Ishikawa (cell line): Measurements from ENCODE around the gene SPDYE4.

Experiments used
- CEBPB ChIP-seq: IDR thresholded peaks from 2 replicates; pipeline ENCODE4 v1.6.1; 2012
- CREB1 ChIP-seq: IDR thresholded peaks from 2 replicates; pipeline ENCODE4 v1.6.1; 2012; ENCODE audit warnings: low read depth
- EGR1 ChIP-seq: IDR thresholded peaks from 2 replicates; pipeline ENCODE4 v1.6.1; 2012
- EP300 ChIP-seq: IDR thresholded peaks from 2 replicates; pipeline ENCODE4 v1.6.1; 2012; ENCODE audit warnings: borderline replicate concordance
- FOXM1 ChIP-seq: IDR thresholded peaks from 2 replicates; pipeline ENCODE4 v1.6.1; 2012; ENCODE audit warnings: low read depth, borderline replicate concordance
- NFIC ChIP-seq: IDR thresholded peaks from 2 replicates; pipeline ENCODE4 v1.6.1; 2012
- RAD21 ChIP-seq: IDR thresholded peaks from 2 replicates; pipeline ENCODE4 v1.6.1; 2012; ENCODE audit warnings: low read depth
- TAF1 ChIP-seq: IDR thresholded peaks from 2 replicates; pipeline ENCODE4 v1.6.1; 2012; ENCODE audit warnings: low read depth, mild to moderate bottlenecking
- TCF12 ChIP-seq: IDR thresholded peaks from 2 replicates; pipeline ENCODE4 v1.6.1; 2012; ENCODE audit warnings: low read depth
- TEAD4 ChIP-seq: IDR thresholded peaks from 2 replicates; pipeline ENCODE4 v1.6.1; 2012
- YY1 ChIP-seq: IDR thresholded peaks from 2 replicates; pipeline ENCODE4 v1.6.1; 2012; ENCODE audit warnings: low read depth
- ZBTB7A ChIP-seq: IDR thresholded peaks from 2 replicates; pipeline ENCODE4 v1.6.1; 2012; ENCODE audit warnings: low read depth
- TF ChIP-seq, protein P1 (sequence below): IDR thresholded peaks from 2 replicates; pipeline ENCODE4 v1.6.1; 2012
- TF ChIP-seq, protein P2 (sequence below): IDR thresholded peaks from 2 replicates; pipeline ENCODE4 v1.6.1; 2012
- TF ChIP-seq, protein P3 (sequence below): IDR thresholded peaks from 2 replicates; pipeline ENCODE4 v1.6.1; 2012; ENCODE audit warnings: low read depth, mild to moderate bottlenecking

SPDYE4 gene

GRCh38 chr17:8803531-8804420 lies 45.4 kb upstream of the SPDYE4 start:
- TF ChIP-seq RAD21 (0 out of 2 replicates have a peak, but pooled peaks have one; percentile 2), CREB1 (no peak), FOXM1 (no peak)
- TF ChIP-seq, protein P1, sequence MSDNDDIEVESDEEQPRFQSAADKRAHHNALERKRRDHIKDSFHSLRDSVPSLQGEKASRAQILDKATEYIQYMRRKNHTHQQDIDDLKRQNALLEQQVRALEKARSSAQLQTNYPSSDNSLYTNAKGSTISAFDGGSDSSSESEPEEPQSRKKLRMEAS: no peak

- TF ChIP-seq, protein P1: no peak
Measured at GRCh38 chr17:8801135-8801840, 42.9 kb upstream of the SPDYE4 start.

DNA sequence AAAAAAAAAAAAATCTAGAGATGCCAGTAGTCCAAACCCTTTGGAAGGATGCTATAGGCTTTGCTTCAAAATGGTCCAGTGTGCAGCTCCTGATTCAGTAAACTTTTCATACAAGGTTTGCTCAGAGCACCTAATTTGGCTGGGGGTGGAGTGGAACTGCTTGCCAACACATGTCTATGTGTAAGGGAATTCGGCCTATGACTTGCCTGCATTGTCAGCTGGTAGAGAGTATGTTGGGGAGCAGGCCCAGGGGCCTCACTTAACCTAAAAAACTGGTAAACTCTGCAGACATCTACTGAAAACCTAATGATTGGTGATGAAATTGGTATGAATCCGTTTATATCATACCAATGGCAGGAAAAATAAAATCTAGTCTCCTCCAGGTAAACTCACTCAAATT lies 42.3 kb upstream of the SPDYE4 start:
- TF ChIP-seq TEAD4 (no peak), FOXM1 (no peak)

- TF ChIP-seq TCF12: no peak
- no peak for TF ChIP-seq YY1
- TF ChIP-seq CREB1: no peak
- no peak for TF ChIP-seq RAD21
- TF ChIP-seq, protein P2, sequence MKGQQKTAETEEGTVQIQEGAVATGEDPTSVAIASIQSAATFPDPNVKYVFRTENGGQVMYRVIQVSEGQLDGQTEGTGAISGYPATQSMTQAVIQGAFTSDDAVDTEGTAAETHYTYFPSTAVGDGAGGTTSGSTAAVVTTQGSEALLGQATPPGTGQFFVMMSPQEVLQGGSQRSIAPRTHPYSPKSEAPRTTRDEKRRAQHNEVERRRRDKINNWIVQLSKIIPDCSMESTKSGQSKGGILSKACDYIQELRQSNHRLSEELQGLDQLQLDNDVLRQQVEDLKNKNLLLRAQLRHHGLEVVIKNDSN: no peak
- TF ChIP-seq, protein P3, sequence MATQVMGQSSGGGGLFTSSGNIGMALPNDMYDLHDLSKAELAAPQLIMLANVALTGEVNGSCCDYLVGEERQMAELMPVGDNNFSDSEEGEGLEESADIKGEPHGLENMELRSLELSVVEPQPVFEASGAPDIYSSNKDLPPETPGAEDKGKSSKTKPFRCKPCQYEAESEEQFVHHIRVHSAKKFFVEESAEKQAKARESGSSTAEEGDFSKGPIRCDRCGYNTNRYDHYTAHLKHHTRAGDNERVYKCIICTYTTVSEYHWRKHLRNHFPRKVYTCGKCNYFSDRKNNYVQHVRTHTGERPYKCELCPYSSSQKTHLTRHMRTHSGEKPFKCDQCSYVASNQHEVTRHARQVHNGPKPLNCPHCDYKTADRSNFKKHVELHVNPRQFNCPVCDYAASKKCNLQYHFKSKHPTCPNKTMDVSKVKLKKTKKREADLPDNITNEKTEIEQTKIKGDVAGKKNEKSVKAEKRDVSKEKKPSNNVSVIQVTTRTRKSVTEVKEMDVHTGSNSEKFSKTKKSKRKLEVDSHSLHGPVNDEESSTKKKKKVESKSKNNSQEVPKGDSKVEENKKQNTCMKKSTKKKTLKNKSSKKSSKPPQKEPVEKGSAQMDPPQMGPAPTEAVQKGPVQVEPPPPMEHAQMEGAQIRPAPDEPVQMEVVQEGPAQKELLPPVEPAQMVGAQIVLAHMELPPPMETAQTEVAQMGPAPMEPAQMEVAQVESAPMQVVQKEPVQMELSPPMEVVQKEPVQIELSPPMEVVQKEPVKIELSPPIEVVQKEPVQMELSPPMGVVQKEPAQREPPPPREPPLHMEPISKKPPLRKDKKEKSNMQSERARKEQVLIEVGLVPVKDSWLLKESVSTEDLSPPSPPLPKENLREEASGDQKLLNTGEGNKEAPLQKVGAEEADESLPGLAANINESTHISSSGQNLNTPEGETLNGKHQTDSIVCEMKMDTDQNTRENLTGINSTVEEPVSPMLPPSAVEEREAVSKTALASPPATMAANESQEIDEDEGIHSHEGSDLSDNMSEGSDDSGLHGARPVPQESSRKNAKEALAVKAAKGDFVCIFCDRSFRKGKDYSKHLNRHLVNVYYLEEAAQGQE: no peak
- no peak for TF ChIP-seq TAF1
- no peak for TF ChIP-seq FOXM1
- TF ChIP-seq EGR1: no peak
- TF ChIP-seq NFIC: no peak
- TF ChIP-seq EP300: no peak
- TF ChIP-seq TEAD4: no peak
- TF ChIP-seq ZBTB7A: no peak
- TF ChIP-seq, protein P1: no peak
- TF ChIP-seq CEBPB: no peak
Measured at GRCh38 chr17:8799570-8800212, 41.3 kb upstream of the SPDYE4 start.

DNA sequence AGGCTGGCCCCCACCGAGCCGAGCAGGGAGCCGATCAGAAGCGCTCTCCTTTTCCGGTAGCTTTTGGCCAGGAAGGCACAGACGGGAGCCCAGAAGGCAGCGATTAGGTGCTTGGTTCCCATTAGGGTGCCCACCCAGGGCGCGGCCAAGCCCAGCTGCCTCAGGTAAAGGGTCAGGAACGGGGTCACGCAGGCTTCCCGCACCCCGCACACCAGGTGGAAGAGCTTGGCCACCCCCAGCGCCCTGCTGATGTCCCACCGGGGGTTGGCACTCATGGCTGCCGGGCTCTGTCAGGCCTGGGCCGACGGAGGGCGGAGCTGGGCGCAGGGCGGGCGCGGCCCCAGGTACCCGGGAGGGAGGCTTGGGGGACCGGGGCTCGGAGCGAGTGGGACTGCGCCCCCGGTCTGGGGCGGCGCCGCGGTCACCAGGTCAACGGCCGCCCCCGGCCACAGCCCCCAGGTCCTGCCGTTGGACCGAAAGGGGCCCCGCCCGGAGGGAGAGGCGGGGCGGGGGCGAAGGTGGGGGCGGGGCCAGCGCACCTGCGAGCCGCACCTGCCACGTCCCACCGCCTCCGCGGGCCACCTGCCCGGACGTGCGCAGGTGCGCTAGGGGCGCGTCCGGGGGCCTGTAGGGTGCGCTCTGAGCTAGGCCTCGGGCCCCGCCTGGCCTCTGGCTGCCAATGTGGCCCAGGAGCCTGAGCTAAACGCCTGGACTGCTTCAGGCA lies 40.7 kb upstream of the SPDYE4 start, which contains the start of gene MFSD6L:
MFSD6L (minus strand) TSS at position 520 of the 724 bp plus-strand sequence; CDS start at position 275, 245 bp downstream.
- TF ChIP-seq TEAD4 (no peak), ZBTB7A (no peak), FOXM1 (no peak), YY1 (peak; percentile 71; the same call in 1 of the 2 replicates), NFIC (no peak), TCF12 (peak; percentile 63; the same call in 1 of the 2 replicates), EGR1 (peak; percentile 68), TAF1 (peak; percentile 19; the same call in 1 of the 2 replicates), RAD21 (peak; percentile 72), CREB1 (no peak), CEBPB (no peak), EP300 (no peak)
- TF ChIP-seq, protein P3: no peak
- TF ChIP-seq, protein P2: peak; percentile 32; the same call in 1 of the 2 replicates
- TF ChIP-seq, protein P1: peak; percentile 79
